Mucosa of rectum (tissue), 2 donors: ENCODE measurements around the gene PYGM.
A peak's percentile ranks its signal among the peaks of the same experiment; 100 is the strongest.

ENCODE experiments used
- H3K27ac ChIP-seq, 2 donors: one replicate each; pipeline ENCODE4 v1.7.0; 2013; ENCODE audit warnings: inconsistent platforms in 2 of 2, low read depth in 2 of 2, low read length in 2 of 2
- H3K27me3 ChIP-seq, 2 donors: one replicate each; pipeline ENCODE4 v1.7.0; 2013; ENCODE audit warnings: low read length in 2 of 2; ENCODE audit not compliant: control insufficient read depth in 2 of 2, insufficient read depth in 2 of 2
- H3K36me3 ChIP-seq, 2 donors: one replicate each; pipeline ENCODE4 v1.7.0; 2013; ENCODE audit warnings: low read length in 2 of 2; ENCODE audit not compliant: control insufficient read depth in 2 of 2, insufficient read depth in 2 of 2
- H3K4me1 ChIP-seq, 2 donors: one replicate each; pipeline ENCODE4 v1.7.0; 2013; ENCODE audit warnings: low read length in 2 of 2, mild to moderate bottlenecking in 1 of 2; ENCODE audit not compliant: control insufficient read depth in 2 of 2, insufficient read depth in 2 of 2
- H3K4me3 ChIP-seq, 2 donors: one replicate each; pipeline ENCODE4 v1.7.0; 2013; ENCODE audit warnings: low read length in 2 of 2
- H3K9ac ChIP-seq, 2 donors: one replicate each; pipeline ENCODE4 v1.7.0; 2013; ENCODE audit warnings: low read length in 2 of 2, low read depth in 1 of 2, mild to moderate bottlenecking in 1 of 2
- H3K9me3 ChIP-seq, 2 donors: one replicate each; pipeline ENCODE4 v1.7.0; 2013; ENCODE audit warnings: low read length in 2 of 2; ENCODE audit not compliant: control insufficient read depth in 2 of 2
- donor health status: healthy.
- donor health status: Normal muscosa, but diverticular disease.

PYGM gene

GRCh38 chr11:64790205-64791095 is 30.7 kb upstream of the PYGM start:
- H3K36me3 ChIP-seq, result peaks cover 0 to 9% of the 10 kb centered on the region in 2 donors
- H3K4me1 ChIP-seq, result peaks cover 7 to 11% of the 10 kb centered on the region in 2 donors
- H3K9ac ChIP-seq, result no peak overlapping the region
- H3K27ac ChIP-seq, result no peak overlapping the region
- H3K9me3 ChIP-seq, result no peaks in the 10 kb centered on the region
- no peak overlapping the region for H3K4me3 ChIP-seq
- H3K27me3 ChIP-seq, result no peaks in the 10 kb centered on the region

- Histone ChIP-seq H3K4me1 (peaks cover 11 to 17% of the 10 kb centered on the region in 2 donors), H3K4me3 (no peak overlapping the region), H3K27me3 (no peaks in the 10 kb centered on the region), H3K9ac (no peak overlapping the region), H3K9me3 (no peaks in the 10 kb centered on the region), H3K27ac (no peak overlapping the region), H3K36me3 (peaks cover 0 to 9% of the 10 kb centered on the region in 2 donors)
These were observed 29.8 kb upstream of the PYGM start for GRCh38 chr11:64789331-64790204.

DNA sequence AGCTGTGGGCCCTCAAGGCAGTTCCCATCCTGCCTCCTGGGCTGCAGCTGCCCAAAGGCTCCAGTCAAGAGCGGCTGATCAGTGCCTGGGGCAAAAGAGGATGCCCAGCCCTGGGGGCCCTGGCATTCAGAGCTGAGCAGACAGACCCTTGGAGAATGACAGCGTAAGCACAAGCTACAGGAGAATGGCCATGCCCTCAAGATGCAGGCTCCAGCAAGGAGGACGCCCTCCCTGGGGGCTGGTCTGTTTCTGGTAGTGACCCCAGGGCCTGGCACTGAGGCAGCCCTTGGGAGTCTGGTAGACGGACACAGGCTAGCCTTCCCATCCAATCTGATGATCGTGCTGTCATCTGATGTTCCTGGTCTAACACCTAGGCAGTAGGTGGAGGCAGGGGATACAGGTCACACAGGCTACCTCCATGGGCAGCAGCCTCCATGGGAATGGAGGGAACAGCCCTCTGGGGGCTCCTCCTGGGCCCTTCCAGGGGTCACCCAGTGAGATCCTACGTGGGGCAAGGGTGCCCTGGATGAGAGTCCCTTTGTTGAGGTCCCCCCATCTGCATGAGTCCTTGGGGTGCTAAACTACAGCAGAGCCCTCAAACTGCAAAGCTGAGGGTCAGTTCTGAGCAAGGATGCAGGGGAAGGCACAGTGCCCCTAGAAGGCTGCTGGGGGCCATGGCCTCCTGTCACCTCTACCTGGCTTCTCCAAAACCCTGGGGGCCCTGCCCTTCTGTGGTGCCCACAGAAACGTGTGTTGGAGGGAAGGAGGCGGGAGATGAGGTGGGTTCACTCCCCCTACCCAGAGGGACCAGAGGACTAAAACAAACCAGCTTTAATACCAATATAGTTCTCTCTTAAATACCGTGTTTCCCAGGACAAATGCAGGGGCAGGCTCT is 28.8 kb upstream of the PYGM start:
- Histone ChIP-seq H3K36me3 (peaks cover 0 to 9% of the 10 kb centered on the region in 2 donors), H3K4me3 (no peak overlapping the region), H3K27me3 (no peaks in the 10 kb centered on the region), H3K4me1 (peaks cover 11 to 17% of the 10 kb centered on the region in 2 donors), H3K9ac (no peak overlapping the region), H3K9me3 (no peaks in the 10 kb centered on the region), H3K27ac (no peak overlapping the region)

GRCh38 chr11:64787526-64788320 is 27.9 kb upstream of the PYGM start:
- Histone ChIP-seq H3K4me1 (peaks cover 11 to 17% of the 10 kb centered on the region in 2 donors), H3K9ac (no peak overlapping the region), H3K27me3 (no peaks in the 10 kb centered on the region), H3K36me3 (peaks cover 0 to 9% of the 10 kb centered on the region in 2 donors), H3K27ac (no peak overlapping the region), H3K9me3 (no peaks in the 10 kb centered on the region), H3K4me3 (no peak overlapping the region)

DNA sequence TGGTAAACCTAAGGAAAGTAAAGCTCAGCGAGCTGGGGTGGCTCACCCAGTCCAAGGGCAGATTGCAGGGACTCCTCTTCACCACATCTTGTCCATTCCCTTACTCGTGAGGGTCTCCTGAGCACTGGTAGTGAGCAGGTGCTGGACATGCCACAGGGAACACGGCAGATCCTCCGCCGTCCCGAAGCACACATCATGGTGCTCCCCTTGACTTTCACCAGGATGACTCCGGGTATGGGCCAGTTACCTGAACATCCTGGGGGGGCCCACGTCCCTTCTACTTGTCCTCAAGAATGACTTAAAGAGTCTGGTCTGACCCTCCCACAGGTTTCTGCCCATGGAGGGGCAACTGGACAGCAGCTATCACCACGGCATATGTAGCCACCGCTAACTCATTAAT is 26.5 kb upstream of the PYGM start:
- H3K4me3 ChIP-seq, result no peak overlapping the region
- no peak overlapping the region for H3K27ac ChIP-seq
- peaks cover 0 to 9% of the 10 kb centered on the region in 2 donors for H3K36me3 ChIP-seq
- H3K9me3 ChIP-seq, result no peaks in the 10 kb centered on the region
- H3K9ac ChIP-seq, result no peak overlapping the region
- H3K4me1 ChIP-seq, result peaks cover 11 to 17% of the 10 kb centered on the region in 2 donors
- no peaks in the 10 kb centered on the region for H3K27me3 ChIP-seq

GRCh38 chr11:64784813-64785581 is 25.2 kb upstream of the PYGM start:
- H3K9ac ChIP-seq, result no peak overlapping the region
- H3K27ac ChIP-seq, result peak overlapping the region; percentile 35 to 50
- peaks cover 11 to 17% of the 10 kb centered on the region in 2 donors for H3K4me1 ChIP-seq
- peaks cover 0 to 7% of the 10 kb centered on the region in 2 donors for H3K36me3 ChIP-seq
- peak overlapping the region in 1 of 2 donors; percentile 16 for H3K4me3 ChIP-seq
- no peaks in the 10 kb centered on the region for H3K27me3 ChIP-seq
- no peaks in the 10 kb centered on the region for H3K9me3 ChIP-seq

GRCh38 chr11:64778473-64779298 is 18.9 kb upstream of the PYGM start, which contains the start of gene SF1:
TSS of gene SF1 (minus strand) at chr11:64778542. CDS start at chr11:64778392, 150 bp downstream.
- H3K4me1 ChIP-seq, result peaks cover 19 to 20% of the 10 kb centered on the region in 2 donors
- peaks cover 33 to 35% of the 10 kb centered on the region in 2 donors for H3K36me3 ChIP-seq
- no peaks in the 10 kb centered on the region for H3K9me3 ChIP-seq
- H3K9ac ChIP-seq, result peak within 1 kb of the TSS; percentile 89 to 92
- peak within 1 kb of the TSS; percentile 99 for H3K27ac ChIP-seq
- peak within 1 kb of the TSS; percentile 96 to 97 for H3K4me3 ChIP-seq
- no peaks in the 10 kb centered on the region for H3K27me3 ChIP-seq

- H3K4me1 ChIP-seq, result peaks cover 22 to 24% of the 10 kb centered on the region in 2 donors
- H3K9ac ChIP-seq, result peak overlapping the region; percentile 81 to 89
These were observed 18.4 kb upstream of the PYGM start for GRCh38 chr11:64778223-64778472.

More at GRCh38 chr11:64778223-64778472, 18.4 kb upstream of the PYGM start:
- H3K36me3 ChIP-seq, result peaks cover 38 to 40% of the 10 kb centered on the region in 2 donors
- peak overlapping the region; percentile 64 to 68 for H3K4me3 ChIP-seq
- H3K27me3 ChIP-seq, result no peaks in the 10 kb centered on the region
- H3K9me3 ChIP-seq, result no peaks in the 10 kb centered on the region
- peak overlapping the region; percentile 99 for H3K27ac ChIP-seq
